Large intestine (tissue), 3 donors: ENCODE data around the gene RBMS1. TPM values are rescaled to one million over a fixed set of nuclear protein-coding genes. Genes with fewer than 3 reads are reported as not detected.
"Not testable (repeated sequence)": the region's sequence is repeated elsewhere in the genome, so short reads cannot be mapped to it uniquely, and the experiment has no call there.

ENCODE experiments used
- DNase-seq, 2 donors: peaks; one replicate each; pipeline versions ENCODE4 v3.0.0 to v3.0.0-alpha.2; 2013
- H3K27ac ChIP-seq: one replicate; pipeline ENCODE4 v1.5.1; 2013; ENCODE audit warnings: low read length
- H3K27me3 ChIP-seq: 2 replicates; pipeline ENCODE4 v1.6.1; 2013; ENCODE audit warnings: low read length; ENCODE audit not compliant: control insufficient read depth, insufficient read depth
- H3K36me3 ChIP-seq: 2 replicates; pipeline ENCODE4 v1.6.1; 2013; ENCODE audit warnings: low read length; ENCODE audit not compliant: control insufficient read depth, insufficient read depth
- H3K4me1 ChIP-seq: one replicate; pipeline ENCODE4 v1.6.1; 2013; ENCODE audit warnings: low read length; ENCODE audit not compliant: control insufficient read depth, insufficient read depth
- H3K4me3 ChIP-seq: one replicate; pipeline ENCODE4 v1.5.1; 2013; ENCODE audit warnings: low read length
- H3K9me3 ChIP-seq: one replicate; pipeline ENCODE4 v1.6.1; 2013; ENCODE audit warnings: mild to moderate bottlenecking, low read depth, low read length, moderate library complexity; ENCODE audit not compliant: control insufficient read depth
- WGBS: methylation state at CpG from one replicate; pipeline ENCODE4 v1.1.5; 2013; ENCODE audit warnings: low lambda C conversion rate; ENCODE audit not compliant: insufficient coverage; 5-methylcytosine and 5-hydroxymethylcytosine counted together
- polyA plus RNA-seq: library from polyadenylated mRNA; unstranded; fragments of 120-200 nt; gene quantifications from one replicate; pipeline ENCODE4 v1.2.1, GENCODE V29; 2013

The RBMS1 gene
- polyA plus RNA-seq, 1 donor: 46.6 TPM

DNA sequence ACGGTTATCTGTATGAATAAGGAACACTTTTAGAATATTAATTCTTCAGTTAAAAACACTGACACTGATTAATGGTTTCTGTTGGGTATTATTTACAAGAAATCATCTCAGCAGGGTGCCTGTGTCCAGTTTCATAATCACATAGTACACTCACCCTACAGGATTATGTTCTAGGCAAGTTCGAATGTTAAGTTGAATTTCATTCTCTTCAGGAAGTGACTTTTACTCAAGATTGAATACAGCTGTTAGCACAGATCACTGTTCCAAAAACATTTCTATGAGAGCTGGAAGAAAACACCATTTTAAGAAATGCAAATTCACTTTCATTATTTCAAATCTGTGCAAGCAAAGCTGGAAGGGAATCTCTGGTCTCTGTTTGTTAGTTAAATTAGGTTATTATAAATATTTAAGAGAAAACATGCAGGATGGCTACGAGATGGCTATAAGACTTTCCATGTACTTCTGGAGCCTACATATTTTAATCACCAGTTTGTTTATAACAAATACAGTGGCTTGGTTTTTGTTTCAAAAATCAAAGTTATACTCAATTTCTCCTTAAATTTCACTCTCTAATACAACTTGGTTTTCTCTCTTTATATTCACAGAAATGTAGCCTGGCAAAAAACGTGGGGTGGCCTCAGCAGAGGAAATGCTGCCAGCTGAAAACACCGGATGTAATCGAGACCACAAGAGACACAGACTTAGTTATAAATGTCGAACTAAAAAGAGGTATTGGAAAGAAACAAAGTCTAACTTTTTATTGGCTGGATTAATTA is 65.8 kb downstream of the RBMS1 start:
- peaks cover 6% of the 10 kb centered on the region for H3K4me1 ChIP-seq
- H3K36me3 ChIP-seq: no peaks in the 10 kb centered on the region
- WGBS: no CpG with 5 or more reads among the region's 7 CpGs
- no peak overlapping the region for H3K4me3 ChIP-seq
- no peaks in the 10 kb centered on the region for H3K9me3 ChIP-seq
- H3K27me3 ChIP-seq: no peaks in the 10 kb centered on the region
- H3K27ac ChIP-seq: no peak overlapping the region
- no peak for DNase-seq

DNA sequence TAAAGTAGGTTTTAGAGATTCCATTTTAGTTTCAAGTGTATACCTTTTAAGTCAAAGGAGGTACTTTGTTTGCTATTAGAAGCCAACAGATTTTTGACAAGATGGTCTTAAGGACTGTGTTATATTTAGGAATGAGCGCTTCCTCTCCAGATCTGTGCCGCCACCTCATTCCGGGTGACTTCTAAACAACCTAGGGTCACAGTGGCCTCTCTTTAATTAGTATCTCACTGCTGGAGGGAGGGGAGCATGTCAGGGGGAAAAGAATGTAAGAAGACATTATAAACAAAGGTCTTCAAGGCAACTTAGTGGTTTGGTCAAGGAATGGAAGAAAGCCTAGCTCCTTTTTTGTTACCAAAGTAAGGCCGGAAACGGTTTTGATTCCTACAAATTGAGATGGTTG is 67.0 kb downstream of the RBMS1 start:
- peaks cover 4% of the 10 kb centered on the region for H3K4me1 ChIP-seq
- no CpG with 5 or more reads among the region's 5 CpGs for WGBS
- H3K27ac ChIP-seq: no peak overlapping the region

DNA sequence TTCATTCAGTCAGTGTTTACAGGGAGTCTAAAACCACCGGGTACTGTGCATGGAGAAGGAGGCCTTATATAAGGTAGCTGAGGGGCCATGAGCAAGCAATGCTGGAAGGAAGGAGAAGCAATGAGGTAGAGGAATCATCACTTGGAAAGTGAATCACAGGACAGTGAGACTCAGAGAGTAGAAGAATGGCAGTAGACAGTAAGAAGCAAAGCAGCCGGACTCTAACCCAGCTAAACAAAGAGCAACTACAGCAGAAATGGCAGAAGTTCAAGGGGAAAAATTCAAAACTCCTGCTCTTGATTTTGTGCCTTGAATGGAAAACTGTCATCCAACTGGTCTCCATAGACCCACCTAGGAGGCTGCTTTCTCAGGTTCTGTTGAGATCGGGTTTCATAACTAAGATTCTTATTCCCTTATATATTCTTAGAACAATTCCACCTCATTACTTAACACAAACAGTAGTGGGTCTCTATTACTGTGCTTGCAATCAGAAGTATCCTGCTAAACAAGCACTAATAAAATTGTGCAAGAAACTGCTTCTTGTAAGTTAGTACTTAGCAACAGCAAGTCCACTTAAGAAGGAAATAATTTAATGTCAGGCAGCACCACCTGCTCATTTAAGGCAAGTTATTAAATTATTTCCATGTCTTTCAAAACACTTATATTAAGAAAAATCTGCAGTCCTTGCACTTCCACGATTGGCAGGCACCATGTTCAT is 68.0 kb downstream of the RBMS1 start:
- peaks cover 4% of the 10 kb centered on the region for H3K4me1 ChIP-seq
- H3K27me3 ChIP-seq: no peaks in the 10 kb centered on the region
- DNase-seq: peak in 1 of 2 donors; percentile 60
- no peak overlapping the region for H3K27ac ChIP-seq
- 63% methylated on average over 2 of the region's 4 CpGs for WGBS
- H3K9me3 ChIP-seq: no peaks in the 10 kb centered on the region
- H3K36me3 ChIP-seq: no peaks in the 10 kb centered on the region
- H3K4me3 ChIP-seq: no peak overlapping the region

More for the DNA sequence above, 67.0 kb downstream of the RBMS1 start:
- H3K4me3 ChIP-seq: no peak overlapping the region
- H3K27me3 ChIP-seq: no peaks in the 10 kb centered on the region
- DNase-seq: no peak
- H3K36me3 ChIP-seq: no peaks in the 10 kb centered on the region
- H3K9me3 ChIP-seq: no peaks in the 10 kb centered on the region

DNA sequence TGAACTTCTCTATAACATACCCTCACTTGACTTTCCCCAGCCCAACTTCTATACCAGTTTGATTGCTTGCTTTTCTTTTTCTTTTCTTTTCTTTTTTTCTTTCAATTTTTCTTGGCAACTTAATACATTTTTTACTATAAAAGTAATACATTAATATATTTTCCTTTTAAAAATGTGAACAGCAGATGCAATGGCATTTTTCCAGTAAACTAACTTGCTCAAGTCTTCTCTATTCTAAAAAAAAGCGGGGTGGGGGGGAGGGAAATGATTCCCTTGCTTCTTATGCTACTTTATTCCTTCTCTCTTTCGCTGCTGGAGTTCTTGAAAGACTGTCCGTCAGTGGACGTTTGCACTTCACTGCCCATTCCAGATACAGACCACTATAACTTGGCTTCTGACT is 70.5 kb downstream of the RBMS1 start:
- Histone ChIP-seq H3K4me3 (no peak overlapping the region), H3K27me3 (no peaks in the 10 kb centered on the region), H3K4me1 (peaks cover 4% of the 10 kb centered on the region), H3K36me3 (no peaks in the 10 kb centered on the region), H3K9me3 (no peaks in the 10 kb centered on the region), H3K27ac (no peak overlapping the region)
- no peak for DNase-seq
- WGBS: 86% methylated on average over 1 of the region's 4 CpGs

DNA sequence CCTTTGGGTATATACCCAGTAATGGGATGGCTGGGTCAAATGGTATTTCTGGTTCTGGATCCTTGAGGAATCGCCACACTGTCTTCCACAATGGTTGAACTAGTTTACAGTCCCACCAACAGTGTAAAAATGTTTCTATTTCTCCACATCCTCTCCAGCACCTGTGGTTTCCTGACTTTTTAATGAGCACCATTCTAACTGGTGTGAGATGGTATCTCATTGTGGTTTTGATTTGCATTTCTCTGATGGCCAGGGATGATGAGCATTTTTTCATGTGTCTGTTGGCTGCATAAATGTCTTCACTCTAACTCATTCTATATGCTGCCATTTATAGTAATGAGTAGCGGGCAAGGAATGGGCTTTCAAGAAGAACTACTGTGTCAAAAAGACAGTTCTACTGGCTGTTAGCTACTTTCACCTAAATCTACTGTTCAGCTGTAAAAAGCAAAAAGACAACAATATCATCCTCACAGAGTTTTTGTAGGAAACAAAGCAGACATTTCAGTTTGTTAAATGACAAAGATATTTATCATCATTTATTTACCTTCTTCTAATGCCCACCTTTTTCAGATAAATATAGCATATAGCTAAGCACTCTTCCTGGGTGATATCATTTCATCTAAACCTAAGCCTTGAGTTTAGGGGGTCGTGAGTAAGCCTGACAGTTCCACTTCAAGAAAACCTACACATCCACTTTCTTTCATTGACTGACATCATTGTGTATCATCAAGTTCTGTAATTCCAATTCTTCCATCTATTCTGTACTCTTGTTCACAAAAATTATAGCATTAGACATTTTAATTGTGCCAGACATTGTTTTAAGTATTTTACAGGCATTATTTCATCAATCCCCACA is 71.7 kb downstream of the RBMS1 start:
- not testable (repeated sequence) for H3K4me3 ChIP-seq, H3K36me3 ChIP-seq, H3K4me1 ChIP-seq, H3K27me3 ChIP-seq, DNase-seq, H3K27ac ChIP-seq, H3K9me3 ChIP-seq
- 86% methylated on average over 1 of the region's 3 CpGs for WGBS

DNA sequence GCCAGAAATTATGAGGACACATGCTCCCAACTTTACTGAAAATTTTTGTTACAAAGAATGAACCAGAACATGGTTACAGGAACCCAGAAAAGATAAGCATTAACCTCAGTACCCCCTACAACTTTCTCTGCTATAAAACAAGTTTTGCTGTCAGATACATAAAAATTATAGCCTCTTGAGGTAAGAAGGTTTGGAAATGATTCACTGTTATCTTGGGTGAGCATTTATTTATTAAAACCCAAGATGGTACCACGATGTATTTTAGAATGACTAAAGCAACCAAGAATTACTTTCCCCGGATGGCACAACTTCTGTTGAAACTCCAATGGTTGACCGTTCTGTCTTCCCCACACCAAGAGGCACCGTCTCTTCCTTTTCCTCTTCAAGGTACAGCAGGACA is 72.9 kb downstream of the RBMS1 start:
- Histone ChIP-seq H3K27ac (no peak overlapping the region), H3K4me1 (no peaks in the 10 kb centered on the region), H3K27me3 (no peaks in the 10 kb centered on the region), H3K36me3 (no peaks in the 10 kb centered on the region), H3K4me3 (no peak overlapping the region), H3K9me3 (no peaks in the 10 kb centered on the region)
- no peak for DNase-seq
- 100% methylated on average over 2 of the region's 4 CpGs for WGBS

DNA sequence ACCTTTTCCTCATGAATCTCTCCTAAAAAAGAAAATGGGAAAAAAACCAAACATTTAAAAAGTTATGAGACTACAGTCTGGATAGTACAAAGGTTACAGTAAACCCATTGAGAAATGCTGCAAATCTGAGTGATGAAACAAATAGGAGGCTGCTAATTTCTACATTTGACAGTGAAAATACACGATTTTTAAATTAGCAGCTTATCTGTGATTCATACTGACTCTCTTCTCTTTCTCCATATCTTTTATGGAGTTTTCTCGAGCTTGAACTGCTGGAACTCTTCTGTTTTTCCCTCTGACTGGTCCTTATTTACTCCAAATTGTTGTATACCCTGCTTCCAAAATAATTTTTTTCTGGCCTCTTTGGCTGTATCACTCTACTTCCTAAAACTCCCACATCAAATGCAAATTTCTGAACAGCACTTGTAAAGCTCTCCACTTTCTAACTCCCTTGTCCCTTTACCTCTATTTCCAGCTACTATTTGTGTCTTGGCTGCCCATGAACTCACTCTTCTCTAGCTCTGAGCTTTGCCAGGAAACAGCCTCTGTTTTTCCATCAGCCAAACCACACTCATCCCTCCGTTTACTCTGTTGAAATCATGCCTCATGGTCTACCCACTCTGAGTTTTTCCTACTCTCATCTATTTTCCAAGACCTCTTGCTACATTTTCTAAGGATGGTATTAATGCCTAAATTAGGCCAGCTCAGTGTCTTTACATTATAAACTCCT is 73.7 kb downstream of the RBMS1 start:
- no peaks in the 10 kb centered on the region for H3K4me1 ChIP-seq
- no peak overlapping the region for H3K4me3 ChIP-seq
- DNase-seq: no peak
- WGBS: 83% methylated on average over 2 of the region's 3 CpGs
- H3K9me3 ChIP-seq: no peaks in the 10 kb centered on the region
- no peaks in the 10 kb centered on the region for H3K27me3 ChIP-seq
- H3K27ac ChIP-seq: no peak overlapping the region
- no peaks in the 10 kb centered on the region for H3K36me3 ChIP-seq

DNA sequence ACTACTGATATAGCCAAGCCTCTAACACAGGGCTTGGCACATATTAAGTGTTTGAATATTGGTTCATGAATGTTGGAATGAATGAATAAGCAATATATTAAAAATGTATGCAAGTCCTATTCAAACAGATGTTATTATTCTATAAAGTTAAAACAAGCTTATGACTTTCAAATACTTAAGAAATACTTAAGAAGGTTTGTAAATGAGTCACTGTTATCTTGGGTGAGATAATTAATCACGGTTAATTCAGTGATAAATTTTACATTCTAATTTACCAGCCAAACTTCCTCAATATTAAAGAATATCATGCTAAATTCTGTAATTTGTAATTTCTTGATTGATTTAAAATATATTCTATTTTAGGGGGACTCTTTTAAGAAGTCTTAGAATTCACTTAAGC is 74.8 kb downstream of the RBMS1 start:
- H3K27ac ChIP-seq: no peak overlapping the region
- H3K9me3 ChIP-seq: no peaks in the 10 kb centered on the region

DNA sequence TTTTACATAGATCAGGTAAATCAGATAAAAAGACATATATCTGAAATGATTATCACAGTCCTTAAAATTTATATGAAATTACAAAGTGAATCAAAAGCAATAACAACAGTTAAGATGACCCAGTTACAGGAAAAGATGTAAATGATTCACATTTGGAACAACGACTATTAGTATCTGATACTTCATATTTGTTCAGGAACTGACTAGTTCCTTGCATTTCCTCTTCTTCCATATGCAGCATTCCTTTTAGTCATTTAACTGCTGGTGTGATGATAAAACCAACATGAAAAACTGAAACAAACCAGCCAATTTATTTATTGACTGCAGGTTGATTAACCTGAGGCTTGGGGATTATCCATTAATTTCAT is 75.2 kb downstream of the RBMS1 start:
- no peak for DNase-seq
- Histone ChIP-seq H3K4me3 (no peak overlapping the region), H3K27ac (no peak overlapping the region), H3K4me1 (no peaks in the 10 kb centered on the region), H3K27me3 (no peaks in the 10 kb centered on the region), H3K36me3 (no peaks in the 10 kb centered on the region), H3K9me3 (no peaks in the 10 kb centered on the region)
- no CpG with 5 or more reads among the region's 1 CpG for WGBS

More for the DNA sequence above, 74.8 kb downstream of the RBMS1 start:
- Histone ChIP-seq H3K4me1 (no peaks in the 10 kb centered on the region), H3K4me3 (no peak overlapping the region), H3K27me3 (no peaks in the 10 kb centered on the region), H3K36me3 (no peaks in the 10 kb centered on the region)
- 100% methylated on average over 1 of the region's 1 CpG for WGBS
- no peak for DNase-seq
